Measurements from ENCODE around the gene KCTD15. TPM values are rescaled to one million over a fixed set of nuclear protein-coding genes. Genes with fewer than 3 reads are reported as not detected.

Gene KCTD15
- total RNA-seq, 1 experiment from 2014 or later = 41.5 TPM

DNA sequence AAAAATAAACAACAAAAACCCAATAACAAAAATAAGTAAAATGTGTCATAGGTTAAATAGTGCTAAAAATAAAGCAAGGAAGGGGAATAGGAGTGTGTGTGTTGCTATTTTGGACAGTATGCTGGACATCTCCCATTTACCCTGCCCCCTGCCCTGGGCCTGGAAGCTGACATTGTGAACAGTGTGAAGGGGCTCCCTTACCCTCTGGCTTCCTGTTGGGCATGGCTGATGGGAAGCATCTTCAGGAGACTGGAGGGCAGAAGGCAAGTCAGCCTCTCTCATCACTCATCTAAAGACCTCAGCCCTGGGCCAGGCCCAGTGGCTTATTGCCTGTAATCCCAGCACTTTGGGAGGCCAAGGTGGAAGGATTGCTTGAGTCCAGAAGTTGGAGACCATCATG, 26.7 kb downstream of the KCTD15 start:
- ATAC-seq (no peak), DNase-seq (ENCODE audit: low spot score) (no peak)
- Mint-ChIP-seq H3K9me3 (no peaks in the 10 kb centered on the region), H3K4me3 (no peak overlapping the region), H3K4me1 (peaks cover 13% of the 10 kb centered on the region), H3K27ac (no peak overlapping the region), H3K36me3 (no peaks in the 10 kb centered on the region), H3K27me3 (ENCODE audit: low read depth) (peaks cover 12% of the 10 kb centered on the region)
- CTCF ChIA-PET = interaction anchor here (0.7 kb wide), 1 partner anchor 55 kb away, joined by 4 read pairs; no protein-coding TSS in a partner anchor
- no peak for TF ChIP-seq ZNF232 (CRISPR knock-in tag; IDR thresholded peaks at IDR 0.05)
- TF ChIP-seq, protein P1, sequence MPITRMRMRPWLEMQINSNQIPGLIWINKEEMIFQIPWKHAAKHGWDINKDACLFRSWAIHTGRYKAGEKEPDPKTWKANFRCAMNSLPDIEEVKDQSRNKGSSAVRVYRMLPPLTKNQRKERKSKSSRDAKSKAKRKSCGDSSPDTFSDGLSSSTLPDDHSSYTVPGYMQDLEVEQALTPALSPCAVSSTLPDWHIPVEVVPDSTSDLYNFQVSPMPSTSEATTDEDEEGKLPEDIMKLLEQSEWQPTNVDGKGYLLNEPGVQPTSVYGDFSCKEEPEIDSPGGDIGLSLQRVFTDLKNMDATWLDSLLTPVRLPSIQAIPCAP (CRISPR knock-in tag; IDR thresholded peaks at IDR 0.05) = no peak
- TF ChIP-seq MAX (CRISPR knock-in tag; IDR thresholded peaks at IDR 0.05) = no peak
- TF ChIP-seq, protein P2, sequence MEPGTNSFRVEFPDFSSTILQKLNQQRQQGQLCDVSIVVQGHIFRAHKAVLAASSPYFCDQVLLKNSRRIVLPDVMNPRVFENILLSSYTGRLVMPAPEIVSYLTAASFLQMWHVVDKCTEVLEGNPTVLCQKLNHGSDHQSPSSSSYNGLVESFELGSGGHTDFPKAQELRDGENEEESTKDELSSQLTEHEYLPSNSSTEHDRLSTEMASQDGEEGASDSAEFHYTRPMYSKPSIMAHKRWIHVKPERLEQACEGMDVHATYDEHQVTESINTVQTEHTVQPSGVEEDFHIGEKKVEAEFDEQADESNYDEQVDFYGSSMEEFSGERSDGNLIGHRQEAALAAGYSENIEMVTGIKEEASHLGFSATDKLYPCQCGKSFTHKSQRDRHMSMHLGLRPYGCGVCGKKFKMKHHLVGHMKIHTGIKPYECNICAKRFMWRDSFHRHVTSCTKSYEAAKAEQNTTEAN (CRISPR knock-in tag; IDR thresholded peaks at IDR 0.05) = no peak
- TF ChIP-seq HMGXB4 (CRISPR knock-in tag; IDR thresholded peaks at IDR 0.05) = no peak
- TF ChIP-seq, protein P3, sequence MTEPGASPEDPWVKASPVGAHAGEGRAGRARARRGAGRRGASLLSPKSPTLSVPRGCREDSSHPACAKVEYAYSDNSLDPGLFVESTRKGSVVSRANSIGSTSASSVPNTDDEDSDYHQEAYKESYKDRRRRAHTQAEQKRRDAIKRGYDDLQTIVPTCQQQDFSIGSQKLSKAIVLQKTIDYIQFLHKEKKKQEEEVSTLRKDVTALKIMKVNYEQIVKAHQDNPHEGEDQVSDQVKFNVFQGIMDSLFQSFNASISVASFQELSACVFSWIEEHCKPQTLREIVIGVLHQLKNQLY (CRISPR knock-in tag; IDR thresholded peaks at IDR 0.05) = no peak
- TF ChIP-seq, protein P4, sequence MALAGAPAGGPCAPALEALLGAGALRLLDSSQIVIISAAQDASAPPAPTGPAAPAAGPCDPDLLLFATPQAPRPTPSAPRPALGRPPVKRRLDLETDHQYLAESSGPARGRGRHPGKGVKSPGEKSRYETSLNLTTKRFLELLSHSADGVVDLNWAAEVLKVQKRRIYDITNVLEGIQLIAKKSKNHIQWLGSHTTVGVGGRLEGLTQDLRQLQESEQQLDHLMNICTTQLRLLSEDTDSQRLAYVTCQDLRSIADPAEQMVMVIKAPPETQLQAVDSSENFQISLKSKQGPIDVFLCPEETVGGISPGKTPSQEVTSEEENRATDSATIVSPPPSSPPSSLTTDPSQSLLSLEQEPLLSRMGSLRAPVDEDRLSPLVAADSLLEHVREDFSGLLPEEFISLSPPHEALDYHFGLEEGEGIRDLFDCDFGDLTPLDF (CRISPR knock-in tag; IDR thresholded peaks at IDR 0.05) = no peak
- TF ChIP-seq SMAD4 (CRISPR knock-in tag; IDR thresholded peaks at IDR 0.05) = no peak
- TF ChIP-seq ZNF423 (CRISPR knock-in tag; IDR thresholded peaks at IDR 0.05) = no peak
- TF ChIP-seq PRRX2 (CRISPR knock-in tag; IDR thresholded peaks at IDR 0.05) = no peak
- TF ChIP-seq, protein P5, sequence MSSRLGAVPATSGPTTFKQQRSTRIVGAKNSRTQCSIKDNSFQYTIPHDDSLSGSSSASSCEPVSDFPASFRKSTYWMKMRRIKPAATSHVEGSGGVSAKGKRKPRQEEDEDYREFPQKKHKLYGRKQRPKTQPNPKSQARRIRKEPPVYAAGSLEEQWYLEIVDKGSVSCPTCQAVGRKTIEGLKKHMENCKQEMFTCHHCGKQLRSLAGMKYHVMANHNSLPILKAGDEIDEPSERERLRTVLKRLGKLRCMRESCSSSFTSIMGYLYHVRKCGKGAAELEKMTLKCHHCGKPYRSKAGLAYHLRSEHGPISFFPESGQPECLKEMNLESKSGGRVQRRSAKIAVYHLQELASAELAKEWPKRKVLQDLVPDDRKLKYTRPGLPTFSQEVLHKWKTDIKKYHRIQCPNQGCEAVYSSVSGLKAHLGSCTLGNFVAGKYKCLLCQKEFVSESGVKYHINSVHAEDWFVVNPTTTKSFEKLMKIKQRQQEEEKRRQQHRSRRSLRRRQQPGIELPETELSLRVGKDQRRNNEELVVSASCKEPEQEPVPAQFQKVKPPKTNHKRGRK (CRISPR knock-in tag; IDR thresholded peaks at IDR 0.05; ENCODE audit: borderline replicate concordance) = no peak
- TF ChIP-seq NFYB (CRISPR knock-in tag; conservative IDR thresholded peaks at IDR 0.05; ENCODE audit: low read depth) = no peak
- TF ChIP-seq HMGA2 (CRISPR knock-in tag; IDR thresholded peaks at IDR 0.05) = no peak
- POLR2A ChIA-PET = no interaction called here

- CTCF ChIA-PET = interaction anchor here (1.2 kb wide), 1 partner anchor 48 kb away, joined by 3 read pairs; no protein-coding TSS in a partner anchor
- no peak overlapping the region for H3K4me3 Mint-ChIP-seq
- DNase-seq (ENCODE audit: low spot score) = no peak
Observed at GRCh38 chr19:33825556-33825955, 28.9 kb downstream of the KCTD15 start.

More at GRCh38 chr19:33825556-33825955, 28.9 kb downstream of the KCTD15 start:
- no peak for TF ChIP-seq ETV6 (CRISPR knock-in tag; IDR thresholded peaks at IDR 0.05)
- TF ChIP-seq ZNF121 (CRISPR knock-in tag; IDR thresholded peaks at IDR 0.05) = no peak
- no peak for TF ChIP-seq NR3C1 (CRISPR knock-in tag; conservative IDR thresholded peaks at IDR 0.05; ENCODE audit: low read depth)
- no peak for TF ChIP-seq HMGXB4 (CRISPR knock-in tag; IDR thresholded peaks at IDR 0.05)
- no peak for TF ChIP-seq MXD4 (CRISPR knock-in tag; IDR thresholded peaks at IDR 0.05; ENCODE audit: borderline replicate concordance)
- no peak for TF ChIP-seq ZNF281 (CRISPR knock-in tag; IDR thresholded peaks at IDR 0.05)
- TF ChIP-seq ZNF232 (CRISPR knock-in tag; IDR thresholded peaks at IDR 0.05) = no peak
- no peak for TF ChIP-seq TEAD4 (CRISPR knock-in tag; IDR thresholded peaks at IDR 0.05)
- no peak for TF ChIP-seq GABPB1 (CRISPR knock-in tag; IDR thresholded peaks at IDR 0.05)
- no peak for TF ChIP-seq PRRX2 (CRISPR knock-in tag; IDR thresholded peaks at IDR 0.05)
- peaks cover 4% of the 10 kb centered on the region for H3K4me1 Mint-ChIP-seq
- H3K27ac Mint-ChIP-seq = no peak overlapping the region
- POLR2A ChIA-PET = interaction anchor here (0.8 kb wide), 1 partner anchor 424 kb away, joined by 4 read pairs; no protein-coding TSS in a partner anchor
- ATAC-seq = no peak
- no peaks in the 10 kb centered on the region for H3K9me3 Mint-ChIP-seq
- peaks cover 9% of the 10 kb centered on the region for H3K27me3 Mint-ChIP-seq (ENCODE audit: low read depth)
- H3K36me3 Mint-ChIP-seq = no peaks in the 10 kb centered on the region

Measured in WTC11 (cell line).